A673 (cell line): ENCODE measurements around the gene WTAP. TPM values are rescaled to one million over a fixed set of nuclear protein-coding genes. Genes with fewer than 3 reads are reported as not detected.

Experiments
- BruUV-seq: library from RNA; stranded (reverse); fragments of 400-500 nt; replicated peaks from 2 replicates; lab custom pipeline; 2021; lab: Mats Ljungman, UMichigan
- CTCF ChIA-PET: fragments of 300-600 bp; sonication (Branson Sonifier 250); formaldehyde crosslinking; loops from one replicate; lab custom pipeline; 2022; ENCODE audit warnings: antibody characterized with exemption; lab: Charles Lee
- POLR2A ChIA-PET: fragments of 300-600 bp; sonication (Branson Sonifier 250); formaldehyde crosslinking; loops from one replicate; lab custom pipeline; 2022; ENCODE audit warnings: antibody characterized with exemption; ENCODE audit not compliant: low non-redundant PET; lab: Charles Lee
- DNase-seq: peaks from one replicate; pipeline ENCODE4 v3.0.0-alpha.2; 2015; ENCODE audit warnings: low spot score
- H3K27ac ChIP-seq: fragments of 200-600 bp; sonication (generic); 2 replicates; pipeline ENCODE4 v1.5.1; 2016; ENCODE audit warnings: mixed run types, low read depth, mild to moderate bottlenecking, mixed read lengths, antibody characterized with exemption, low read length; ENCODE audit not compliant: poor library complexity, severe bottlenecking
- H3K27me3 ChIP-seq: fragments of 200-600 bp; sonication (generic); replicated peaks from 2 replicates; pipeline ENCODE4 v1.6.1; 2017; ENCODE audit warnings: mixed run types, low read depth, mild to moderate bottlenecking, mixed read lengths, antibody characterized with exemption, low read length; ENCODE audit not compliant: insufficient read depth, poor library complexity
- H3K36me3 ChIP-seq: fragments of 200-600 bp; sonication (generic); 2 replicates; pipeline ENCODE4 v1.6.1; 2016; ENCODE audit warnings: mixed run types, mild to moderate bottlenecking, mixed read lengths, antibody characterized with exemption, low read length; ENCODE audit not compliant: insufficient read depth, poor library complexity, severe bottlenecking
- H3K4me1 ChIP-seq: fragments of 200-600 bp; sonication (generic); 2 replicates; pipeline ENCODE4 v1.6.1; 2017; ENCODE audit warnings: mixed run types, mild to moderate bottlenecking, mixed read lengths, antibody characterized with exemption, low read length; ENCODE audit not compliant: insufficient read depth, poor library complexity, severe bottlenecking
- H3K4me3 ChIP-seq: fragments of 200-600 bp; sonication (generic); 2 replicates; pipeline ENCODE4 v1.5.1; 2016; ENCODE audit warnings: low read depth, mixed run types, mild to moderate bottlenecking, mixed read lengths, low read length; ENCODE audit not compliant: poor library complexity, severe bottlenecking
- H3K9me3 ChIP-seq: fragments of 200-600 bp; sonication (generic); 2 replicates; pipeline ENCODE4 v1.6.1; 2016; ENCODE audit warnings: mixed run types, low read depth, mild to moderate bottlenecking, mixed read lengths, antibody characterized with exemption, low read length; ENCODE audit not compliant: poor library complexity, severe bottlenecking
- EZH2 ChIP-seq: fragments of 200-600 bp; sonication (generic); IDR thresholded peaks from 2 replicates; pipeline ENCODE4 v1.6.1; 2017; ENCODE audit warnings: borderline replicate concordance, low read depth, mild to moderate bottlenecking, mixed read lengths, antibody characterized with exemption, low read length; ENCODE audit not compliant: poor library complexity, severe bottlenecking
- intact Hi-C: fragments of 100-400 bp; cut with micrococcal nuclease; formaldehyde crosslinking; loops from one replicate; pipeline ENCODE4 v1.10.0; 2022; ENCODE audit not compliant: unreplicated experiment
- total RNA-seq: library from RNA; stranded (reverse); gene quantifications from 2 replicates; pipeline ENCODE4 v1.2.3, GENCODE V29; 2021
- TF ChIP-seq, protein P1 (sequence below): fragments of 300-800, 200-600 bp; sonication (generic); conservative IDR thresholded peaks from 2 replicates; pipeline ENCODE4 v1.5.1; 2017; ENCODE audit warnings: low read depth, mild to moderate bottlenecking, antibody characterized with exemption, low read length, moderate library complexity, mixed read lengths

Gene WTAP
- total RNA-seq, 1 experiment from 2014 or later, result 109 TPM

GRCh38 chr6:159756508-159756907 is 29.2 kb downstream of the WTAP start:
- no peak for DNase-seq
- H3K27me3 ChIP-seq, result no peaks in the 10 kb centered on the region
- intact Hi-C loops, result no loop called here
- BruUV-seq, result no TSS peak
- no peak overlapping the region for H3K27ac ChIP-seq
- H3K36me3 ChIP-seq, result peaks cover 75% of the 10 kb centered on the region
- peaks cover 11% of the 10 kb centered on the region for H3K4me1 ChIP-seq
- CTCF ChIA-PET, result no interaction called here
- H3K4me3 ChIP-seq, result no peak overlapping the region
- POLR2A ChIA-PET, result no interaction called here
- no peaks in the 10 kb centered on the region for H3K9me3 ChIP-seq
- TF ChIP-seq, protein P1, sequence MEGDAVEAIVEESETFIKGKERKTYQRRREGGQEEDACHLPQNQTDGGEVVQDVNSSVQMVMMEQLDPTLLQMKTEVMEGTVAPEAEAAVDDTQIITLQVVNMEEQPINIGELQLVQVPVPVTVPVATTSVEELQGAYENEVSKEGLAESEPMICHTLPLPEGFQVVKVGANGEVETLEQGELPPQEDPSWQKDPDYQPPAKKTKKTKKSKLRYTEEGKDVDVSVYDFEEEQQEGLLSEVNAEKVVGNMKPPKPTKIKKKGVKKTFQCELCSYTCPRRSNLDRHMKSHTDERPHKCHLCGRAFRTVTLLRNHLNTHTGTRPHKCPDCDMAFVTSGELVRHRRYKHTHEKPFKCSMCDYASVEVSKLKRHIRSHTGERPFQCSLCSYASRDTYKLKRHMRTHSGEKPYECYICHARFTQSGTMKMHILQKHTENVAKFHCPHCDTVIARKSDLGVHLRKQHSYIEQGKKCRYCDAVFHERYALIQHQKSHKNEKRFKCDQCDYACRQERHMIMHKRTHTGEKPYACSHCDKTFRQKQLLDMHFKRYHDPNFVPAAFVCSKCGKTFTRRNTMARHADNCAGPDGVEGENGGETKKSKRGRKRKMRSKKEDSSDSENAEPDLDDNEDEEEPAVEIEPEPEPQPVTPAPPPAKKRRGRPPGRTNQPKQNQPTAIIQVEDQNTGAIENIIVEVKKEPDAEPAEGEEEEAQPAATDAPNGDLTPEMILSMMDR, result no peak
- TF ChIP-seq EZH2, result no peak

DNA sequence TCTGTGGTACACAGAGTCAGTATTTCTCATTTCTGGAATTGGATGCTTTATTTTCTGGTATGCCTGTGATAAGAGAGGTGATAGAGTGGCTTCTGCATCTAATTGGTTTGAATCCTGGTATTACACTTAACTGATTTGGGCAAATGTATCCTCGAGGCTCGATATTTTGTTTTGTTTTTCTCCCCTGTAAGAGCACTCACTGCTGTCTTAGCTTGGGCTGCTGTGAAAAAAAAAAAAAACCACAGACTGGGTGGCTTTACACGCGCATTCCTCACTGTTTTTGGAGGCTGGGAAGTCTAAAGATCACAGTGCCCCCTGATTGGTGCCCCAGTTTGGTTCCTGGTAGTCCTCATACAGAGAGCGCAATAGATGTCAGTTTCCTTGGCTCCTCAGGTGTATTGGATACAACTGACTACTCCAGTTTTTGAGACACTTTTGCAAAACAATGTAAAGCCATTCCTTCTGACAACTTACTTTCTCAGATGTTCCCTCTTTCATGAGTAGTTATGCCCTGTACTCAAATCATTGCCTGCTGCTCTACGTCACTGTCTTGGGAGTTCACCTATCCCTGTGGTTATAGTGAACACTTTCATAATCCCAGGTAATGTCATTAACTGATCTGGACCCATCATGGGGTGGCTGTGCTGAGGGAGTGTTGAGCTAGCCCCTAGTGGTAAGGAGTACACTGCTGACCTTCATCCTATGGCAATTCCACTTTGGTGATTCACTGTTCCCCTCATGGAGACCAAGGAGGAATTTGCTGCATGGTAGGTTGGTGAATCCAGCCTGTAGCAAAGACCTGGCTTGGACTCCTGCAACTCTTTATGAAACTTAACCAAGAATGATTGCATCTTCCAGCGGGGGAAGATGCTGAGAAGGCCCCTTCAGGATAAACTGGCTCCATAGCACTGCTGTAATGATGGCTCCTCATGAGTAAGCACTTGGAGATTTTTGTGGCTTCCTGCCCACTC is 31.0 kb downstream of the WTAP start:
- DNase-seq, result no peak
- Histone ChIP-seq H3K9me3 (no peaks in the 10 kb centered on the region), H3K4me3 (no peak overlapping the region), H3K36me3 (peaks cover 63% of the 10 kb centered on the region), H3K27me3 (no peaks in the 10 kb centered on the region), H3K27ac (no peak overlapping the region), H3K4me1 (peaks cover 11% of the 10 kb centered on the region)
- ChIA-PET POLR2A (no interaction called here), CTCF (no interaction called here)
- intact Hi-C loops, result no loop called here
- no TSS peak for BruUV-seq
- TF ChIP-seq, protein P1, result 0 out of 2 replicates have a peak, but pooled peaks have one; percentile 19
- no peak for TF ChIP-seq EZH2

- POLR2A ChIA-PET, result interaction anchor here (0.6 kb wide), 1 partner anchor 228 kb away, joined by 10 read pairs; no protein-coding TSS in a partner anchor
- BruUV-seq, result no TSS peak
- intact Hi-C loops, result no loop called here
- Histone ChIP-seq H3K27me3 (no peaks in the 10 kb centered on the region), H3K9me3 (no peaks in the 10 kb centered on the region), H3K4me1 (peaks cover 11% of the 10 kb centered on the region), H3K4me3 (no peak overlapping the region), H3K27ac (no peak overlapping the region), H3K36me3 (peaks cover 62% of the 10 kb centered on the region)
- CTCF ChIA-PET, result no interaction called here
- peak; percentile 12 for DNase-seq
- TF ChIP-seq EZH2, result no peak
- TF ChIP-seq, protein P1, result no peak
Measured at GRCh38 chr6:159759645-159760044, 32.3 kb downstream of the WTAP start.
